WTC11 (cell line): ENCODE data around the gene ENPP6. TPM values are rescaled to one million over a fixed set of nuclear protein-coding genes. Genes with fewer than 3 reads are reported as not detected.

Experiments
- CREM ChIP-seq: sonication (generic); formaldehyde crosslinking; IDR thresholded peaks from 2 replicates; pipeline ENCODE4 v1.8.1; 2022; ENCODE audit warnings: mild to moderate bottlenecking, missing genetic modification reagents, moderate library complexity
- HMGA2 ChIP-seq: fragments of 250-450 bp; sonication (Bioruptor Pico); IDR thresholded peaks from 2 replicates; pipeline ENCODE4 v1.4.0; 2021; ENCODE audit warnings: mild to moderate bottlenecking, moderate library complexity
- NR2C2 ChIP-seq: sonication (generic); formaldehyde crosslinking; IDR thresholded peaks from 2 replicates; pipeline ENCODE4 v1.8.0; 2022; ENCODE audit warnings: mild to moderate bottlenecking, missing genetic modification reagents
- PRRX2 ChIP-seq: fragments of 250-450 bp; sonication (Bioruptor Pico); IDR thresholded peaks from 2 replicates; pipeline ENCODE4 v1.8.0; 2021; ENCODE audit warnings: mild to moderate bottlenecking
- ZBTB21 ChIP-seq: sonication (generic); formaldehyde crosslinking; IDR thresholded peaks from 2 replicates; pipeline ENCODE4 v1.8.1; 2023; ENCODE audit warnings: mild to moderate bottlenecking, missing genetic modification reagents, borderline replicate concordance
- ZNF121 ChIP-seq: sonication (generic); formaldehyde crosslinking; IDR thresholded peaks from 2 replicates; pipeline ENCODE4 v1.8.0; 2023; ENCODE audit warnings: missing genetic modification reagents
- ZNF317 ChIP-seq: sonication (generic); formaldehyde crosslinking; IDR thresholded peaks from 2 replicates; pipeline ENCODE4 v1.8.1; 2023; ENCODE audit warnings: low read depth, mild to moderate bottlenecking, moderate library complexity, missing genetic modification reagents, borderline replicate concordance
- ZNF423 ChIP-seq: fragments of 250-450 bp; sonication (Bioruptor Pico); IDR thresholded peaks from 2 replicates; pipeline ENCODE4 v2.1.2; 2022; ENCODE audit warnings: mild to moderate bottlenecking, moderate library complexity
- total RNA-seq: library from RNA; stranded (reverse); gene quantifications from 3 replicates; pipeline ENCODE4 v1.2.3, GENCODE V29; 2021
- TF ChIP-seq, protein P1 (sequence below): sonication (generic); formaldehyde crosslinking; IDR thresholded peaks from 2 replicates; pipeline ENCODE4 v1.8.0; 2023; ENCODE audit warnings: missing genetic modification reagents, mild to moderate bottlenecking, borderline replicate concordance
- TF ChIP-seq, protein P2 (sequence below): sonication (generic); formaldehyde crosslinking; IDR thresholded peaks from 2 replicates; pipeline ENCODE4 v1.8.1; 2023; ENCODE audit warnings: mild to moderate bottlenecking, missing genetic modification reagents, moderate library complexity
- TF ChIP-seq, protein P3 (sequence below): sonication (generic); formaldehyde crosslinking; IDR thresholded peaks from 2 replicates; pipeline ENCODE4 v1.8.1; 2023; ENCODE audit warnings: mild to moderate bottlenecking, missing genetic modification reagents
- TF ChIP-seq, protein P4 (sequence below): sonication (generic); formaldehyde crosslinking; IDR thresholded peaks from 2 replicates; pipeline ENCODE4 v1.8.0; 2022; ENCODE audit warnings: mild to moderate bottlenecking, missing genetic modification reagents
- TF ChIP-seq, protein P5 (sequence below): sonication (generic); formaldehyde crosslinking; IDR thresholded peaks from 2 replicates; pipeline ENCODE4 v1.8.0; 2023; ENCODE audit warnings: mild to moderate bottlenecking, missing genetic modification reagents
- TF ChIP-seq, protein P6 (sequence below): fragments of 250-450 bp; sonication (Bioruptor Pico); IDR thresholded peaks from 2 replicates; pipeline ENCODE4 v1.9.0; 2021; ENCODE audit warnings: mild to moderate bottlenecking, borderline replicate concordance

ENPP6 gene
- total RNA-seq, 1 experiment from 2014 or later: 0.09 TPM

DNA sequence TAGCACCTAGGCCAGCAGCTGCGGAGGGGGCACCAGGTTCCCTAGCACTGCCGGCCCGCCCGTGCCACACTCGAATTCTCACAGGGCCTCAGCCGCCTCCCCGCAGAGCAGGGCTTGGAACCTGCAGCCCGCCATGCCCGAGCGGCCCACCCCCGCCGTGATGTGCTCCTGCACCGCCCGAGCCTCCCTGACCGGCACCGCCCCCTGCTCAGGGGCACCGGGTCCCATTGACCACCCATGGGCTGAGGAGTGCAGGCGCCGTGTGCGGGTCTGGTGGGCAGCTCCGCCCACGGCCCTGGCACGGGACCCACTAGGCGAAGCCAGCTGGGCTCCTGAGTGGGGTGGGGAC, 35.4 kb upstream of the ENPP6 start (continued):
- TF ChIP-seq, protein P1, sequence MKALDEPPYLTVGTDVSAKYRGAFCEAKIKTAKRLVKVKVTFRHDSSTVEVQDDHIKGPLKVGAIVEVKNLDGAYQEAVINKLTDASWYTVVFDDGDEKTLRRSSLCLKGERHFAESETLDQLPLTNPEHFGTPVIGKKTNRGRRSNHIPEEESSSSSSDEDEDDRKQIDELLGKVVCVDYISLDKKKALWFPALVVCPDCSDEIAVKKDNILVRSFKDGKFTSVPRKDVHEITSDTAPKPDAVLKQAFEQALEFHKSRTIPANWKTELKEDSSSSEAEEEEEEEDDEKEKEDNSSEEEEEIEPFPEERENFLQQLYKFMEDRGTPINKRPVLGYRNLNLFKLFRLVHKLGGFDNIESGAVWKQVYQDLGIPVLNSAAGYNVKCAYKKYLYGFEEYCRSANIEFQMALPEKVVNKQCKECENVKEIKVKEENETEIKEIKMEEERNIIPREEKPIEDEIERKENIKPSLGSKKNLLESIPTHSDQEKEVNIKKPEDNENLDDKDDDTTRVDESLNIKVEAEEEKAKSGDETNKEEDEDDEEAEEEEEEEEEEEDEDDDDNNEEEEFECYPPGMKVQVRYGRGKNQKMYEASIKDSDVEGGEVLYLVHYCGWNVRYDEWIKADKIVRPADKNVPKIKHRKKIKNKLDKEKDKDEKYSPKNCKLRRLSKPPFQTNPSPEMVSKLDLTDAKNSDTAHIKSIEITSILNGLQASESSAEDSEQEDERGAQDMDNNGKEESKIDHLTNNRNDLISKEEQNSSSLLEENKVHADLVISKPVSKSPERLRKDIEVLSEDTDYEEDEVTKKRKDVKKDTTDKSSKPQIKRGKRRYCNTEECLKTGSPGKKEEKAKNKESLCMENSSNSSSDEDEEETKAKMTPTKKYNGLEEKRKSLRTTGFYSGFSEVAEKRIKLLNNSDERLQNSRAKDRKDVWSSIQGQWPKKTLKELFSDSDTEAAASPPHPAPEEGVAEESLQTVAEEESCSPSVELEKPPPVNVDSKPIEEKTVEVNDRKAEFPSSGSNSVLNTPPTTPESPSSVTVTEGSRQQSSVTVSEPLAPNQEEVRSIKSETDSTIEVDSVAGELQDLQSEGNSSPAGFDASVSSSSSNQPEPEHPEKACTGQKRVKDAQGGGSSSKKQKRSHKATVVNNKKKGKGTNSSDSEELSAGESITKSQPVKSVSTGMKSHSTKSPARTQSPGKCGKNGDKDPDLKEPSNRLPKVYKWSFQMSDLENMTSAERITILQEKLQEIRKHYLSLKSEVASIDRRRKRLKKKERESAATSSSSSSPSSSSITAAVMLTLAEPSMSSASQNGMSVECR (CRISPR knock-in tag): no peak
- TF ChIP-seq ZNF317 (CRISPR knock-in tag): no peak
- TF ChIP-seq ZNF423 (CRISPR knock-in tag): no peak
- TF ChIP-seq, protein P2, sequence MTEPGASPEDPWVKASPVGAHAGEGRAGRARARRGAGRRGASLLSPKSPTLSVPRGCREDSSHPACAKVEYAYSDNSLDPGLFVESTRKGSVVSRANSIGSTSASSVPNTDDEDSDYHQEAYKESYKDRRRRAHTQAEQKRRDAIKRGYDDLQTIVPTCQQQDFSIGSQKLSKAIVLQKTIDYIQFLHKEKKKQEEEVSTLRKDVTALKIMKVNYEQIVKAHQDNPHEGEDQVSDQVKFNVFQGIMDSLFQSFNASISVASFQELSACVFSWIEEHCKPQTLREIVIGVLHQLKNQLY (CRISPR knock-in tag): no peak
- no peak for TF ChIP-seq HMGA2
- no peak for TF ChIP-seq ZNF121 (CRISPR knock-in tag)
- TF ChIP-seq CREM: no peak
- TF ChIP-seq PRRX2: no peak
- TF ChIP-seq, protein P3, sequence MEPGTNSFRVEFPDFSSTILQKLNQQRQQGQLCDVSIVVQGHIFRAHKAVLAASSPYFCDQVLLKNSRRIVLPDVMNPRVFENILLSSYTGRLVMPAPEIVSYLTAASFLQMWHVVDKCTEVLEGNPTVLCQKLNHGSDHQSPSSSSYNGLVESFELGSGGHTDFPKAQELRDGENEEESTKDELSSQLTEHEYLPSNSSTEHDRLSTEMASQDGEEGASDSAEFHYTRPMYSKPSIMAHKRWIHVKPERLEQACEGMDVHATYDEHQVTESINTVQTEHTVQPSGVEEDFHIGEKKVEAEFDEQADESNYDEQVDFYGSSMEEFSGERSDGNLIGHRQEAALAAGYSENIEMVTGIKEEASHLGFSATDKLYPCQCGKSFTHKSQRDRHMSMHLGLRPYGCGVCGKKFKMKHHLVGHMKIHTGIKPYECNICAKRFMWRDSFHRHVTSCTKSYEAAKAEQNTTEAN (CRISPR knock-in tag): no peak
- no peak for TF ChIP-seq ZBTB21 (CRISPR knock-in tag)
- TF ChIP-seq, protein P4, sequence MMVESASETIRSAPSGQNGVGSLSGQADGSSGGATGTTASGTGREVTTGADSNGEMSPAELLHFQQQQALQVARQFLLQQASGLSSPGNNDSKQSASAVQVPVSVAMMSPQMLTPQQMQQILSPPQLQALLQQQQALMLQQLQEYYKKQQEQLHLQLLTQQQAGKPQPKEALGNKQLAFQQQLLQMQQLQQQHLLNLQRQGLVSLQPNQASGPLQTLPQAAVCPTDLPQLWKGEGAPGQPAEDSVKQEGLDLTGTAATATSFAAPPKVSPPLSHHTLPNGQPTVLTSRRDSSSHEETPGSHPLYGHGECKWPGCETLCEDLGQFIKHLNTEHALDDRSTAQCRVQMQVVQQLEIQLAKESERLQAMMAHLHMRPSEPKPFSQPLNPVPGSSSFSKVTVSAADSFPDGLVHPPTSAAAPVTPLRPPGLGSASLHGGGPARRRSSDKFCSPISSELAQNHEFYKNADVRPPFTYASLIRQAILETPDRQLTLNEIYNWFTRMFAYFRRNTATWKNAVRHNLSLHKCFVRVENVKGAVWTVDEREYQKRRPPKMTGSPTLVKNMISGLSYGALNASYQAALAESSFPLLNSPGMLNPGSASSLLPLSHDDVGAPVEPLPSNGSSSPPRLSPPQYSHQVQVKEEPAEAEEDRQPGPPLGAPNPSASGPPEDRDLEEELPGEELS (CRISPR knock-in tag): no peak
- TF ChIP-seq, protein P5, sequence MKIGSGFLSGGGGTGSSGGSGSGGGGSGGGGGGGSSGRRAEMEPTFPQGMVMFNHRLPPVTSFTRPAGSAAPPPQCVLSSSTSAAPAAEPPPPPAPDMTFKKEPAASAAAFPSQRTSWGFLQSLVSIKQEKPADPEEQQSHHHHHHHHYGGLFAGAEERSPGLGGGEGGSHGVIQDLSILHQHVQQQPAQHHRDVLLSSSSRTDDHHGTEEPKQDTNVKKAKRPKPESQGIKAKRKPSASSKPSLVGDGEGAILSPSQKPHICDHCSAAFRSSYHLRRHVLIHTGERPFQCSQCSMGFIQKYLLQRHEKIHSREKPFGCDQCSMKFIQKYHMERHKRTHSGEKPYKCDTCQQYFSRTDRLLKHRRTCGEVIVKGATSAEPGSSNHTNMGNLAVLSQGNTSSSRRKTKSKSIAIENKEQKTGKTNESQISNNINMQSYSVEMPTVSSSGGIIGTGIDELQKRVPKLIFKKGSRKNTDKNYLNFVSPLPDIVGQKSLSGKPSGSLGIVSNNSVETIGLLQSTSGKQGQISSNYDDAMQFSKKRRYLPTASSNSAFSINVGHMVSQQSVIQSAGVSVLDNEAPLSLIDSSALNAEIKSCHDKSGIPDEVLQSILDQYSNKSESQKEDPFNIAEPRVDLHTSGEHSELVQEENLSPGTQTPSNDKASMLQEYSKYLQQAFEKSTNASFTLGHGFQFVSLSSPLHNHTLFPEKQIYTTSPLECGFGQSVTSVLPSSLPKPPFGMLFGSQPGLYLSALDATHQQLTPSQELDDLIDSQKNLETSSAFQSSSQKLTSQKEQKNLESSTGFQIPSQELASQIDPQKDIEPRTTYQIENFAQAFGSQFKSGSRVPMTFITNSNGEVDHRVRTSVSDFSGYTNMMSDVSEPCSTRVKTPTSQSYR (CRISPR knock-in tag): no peak
- TF ChIP-seq NR2C2 (CRISPR knock-in tag): no peak
- TF ChIP-seq, protein P6, sequence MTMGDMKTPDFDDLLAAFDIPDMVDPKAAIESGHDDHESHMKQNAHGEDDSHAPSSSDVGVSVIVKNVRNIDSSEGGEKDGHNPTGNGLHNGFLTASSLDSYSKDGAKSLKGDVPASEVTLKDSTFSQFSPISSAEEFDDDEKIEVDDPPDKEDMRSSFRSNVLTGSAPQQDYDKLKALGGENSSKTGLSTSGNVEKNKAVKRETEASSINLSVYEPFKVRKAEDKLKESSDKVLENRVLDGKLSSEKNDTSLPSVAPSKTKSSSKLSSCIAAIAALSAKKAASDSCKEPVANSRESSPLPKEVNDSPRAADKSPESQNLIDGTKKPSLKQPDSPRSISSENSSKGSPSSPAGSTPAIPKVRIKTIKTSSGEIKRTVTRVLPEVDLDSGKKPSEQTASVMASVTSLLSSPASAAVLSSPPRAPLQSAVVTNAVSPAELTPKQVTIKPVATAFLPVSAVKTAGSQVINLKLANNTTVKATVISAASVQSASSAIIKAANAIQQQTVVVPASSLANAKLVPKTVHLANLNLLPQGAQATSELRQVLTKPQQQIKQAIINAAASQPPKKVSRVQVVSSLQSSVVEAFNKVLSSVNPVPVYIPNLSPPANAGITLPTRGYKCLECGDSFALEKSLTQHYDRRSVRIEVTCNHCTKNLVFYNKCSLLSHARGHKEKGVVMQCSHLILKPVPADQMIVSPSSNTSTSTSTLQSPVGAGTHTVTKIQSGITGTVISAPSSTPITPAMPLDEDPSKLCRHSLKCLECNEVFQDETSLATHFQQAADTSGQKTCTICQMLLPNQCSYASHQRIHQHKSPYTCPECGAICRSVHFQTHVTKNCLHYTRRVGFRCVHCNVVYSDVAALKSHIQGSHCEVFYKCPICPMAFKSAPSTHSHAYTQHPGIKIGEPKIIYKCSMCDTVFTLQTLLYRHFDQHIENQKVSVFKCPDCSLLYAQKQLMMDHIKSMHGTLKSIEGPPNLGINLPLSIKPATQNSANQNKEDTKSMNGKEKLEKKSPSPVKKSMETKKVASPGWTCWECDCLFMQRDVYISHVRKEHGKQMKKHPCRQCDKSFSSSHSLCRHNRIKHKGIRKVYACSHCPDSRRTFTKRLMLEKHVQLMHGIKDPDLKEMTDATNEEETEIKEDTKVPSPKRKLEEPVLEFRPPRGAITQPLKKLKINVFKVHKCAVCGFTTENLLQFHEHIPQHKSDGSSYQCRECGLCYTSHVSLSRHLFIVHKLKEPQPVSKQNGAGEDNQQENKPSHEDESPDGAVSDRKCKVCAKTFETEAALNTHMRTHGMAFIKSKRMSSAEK (CRISPR knock-in tag): no peak
